ENCODE data around the gene CACNA1E.

GRCh38 chr1:181482001-181482430, 1.3 kb upstream of the CACNA1E start:
- TF ChIP-seq POLR2A (IDR thresholded peaks at IDR 0.05) = no peak
- no peak for TF ChIP-seq CTCF (IDR thresholded peaks at IDR 0.05 in 4 of 5, conservative IDR thresholded peaks at IDR 0.05 in 1 of 5)

Data from gastrocnemius medialis (tissue), 4 donors.